ENCODE results near the gene SLC25A46.
A peak's percentile ranks its signal among the peaks of the same experiment; 100 is the strongest.
"Not testable (repeated sequence)": the region's sequence is repeated elsewhere in the genome, so short reads cannot be mapped to it uniquely, and the experiment has no call there.

The SLC25A46 gene

DNA sequence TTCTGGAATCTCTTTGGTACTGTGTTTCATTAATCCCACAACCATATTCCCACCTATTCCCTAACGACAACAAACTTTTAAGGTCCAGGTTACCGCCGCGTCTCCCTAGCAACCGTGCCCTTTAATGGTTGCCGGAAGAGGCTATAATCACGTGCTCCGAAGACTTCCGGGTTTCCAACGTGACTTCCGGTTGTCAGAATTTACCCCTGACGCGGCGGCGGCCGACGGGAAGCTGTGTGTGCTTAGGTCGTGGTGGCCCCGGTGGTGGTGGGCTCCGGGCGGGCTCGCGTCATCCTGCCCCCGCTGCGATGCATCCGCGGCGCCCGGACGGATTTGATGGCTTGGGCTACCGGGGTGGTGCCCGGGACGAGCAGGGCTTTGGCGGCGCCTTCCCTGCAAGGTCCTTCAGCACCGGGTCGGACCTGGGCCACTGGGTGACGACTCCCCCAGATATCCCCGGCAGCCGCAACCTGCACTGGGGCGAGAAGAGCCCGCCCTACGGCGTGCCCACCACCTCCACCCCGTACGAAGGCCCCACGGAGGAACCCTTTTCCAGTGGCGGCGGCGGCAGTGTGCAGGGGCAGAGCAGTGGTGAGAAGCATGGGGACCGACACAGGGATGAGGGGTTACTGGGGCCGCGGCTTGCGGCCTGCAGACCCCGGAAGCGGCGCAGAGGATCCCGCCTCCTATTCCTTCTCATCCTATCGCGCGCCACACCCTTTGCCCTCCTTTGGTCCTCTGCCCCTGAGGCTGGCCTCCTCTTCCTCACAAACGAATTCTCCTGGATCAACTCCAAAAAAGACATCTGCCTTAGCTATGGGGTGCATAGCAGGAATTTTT, at the start of gene SLC25A46:
Gene SLC25A46, plus strand, starts transcription at position 196 of the 840 bp plus-strand sequence. Its CDS starts 113 bp downstream, at position 309.
- H3K4me3 ChIP-seq = peak within 1 kb of the TSS; percentile 93
- TF ChIP-seq, protein P1, sequence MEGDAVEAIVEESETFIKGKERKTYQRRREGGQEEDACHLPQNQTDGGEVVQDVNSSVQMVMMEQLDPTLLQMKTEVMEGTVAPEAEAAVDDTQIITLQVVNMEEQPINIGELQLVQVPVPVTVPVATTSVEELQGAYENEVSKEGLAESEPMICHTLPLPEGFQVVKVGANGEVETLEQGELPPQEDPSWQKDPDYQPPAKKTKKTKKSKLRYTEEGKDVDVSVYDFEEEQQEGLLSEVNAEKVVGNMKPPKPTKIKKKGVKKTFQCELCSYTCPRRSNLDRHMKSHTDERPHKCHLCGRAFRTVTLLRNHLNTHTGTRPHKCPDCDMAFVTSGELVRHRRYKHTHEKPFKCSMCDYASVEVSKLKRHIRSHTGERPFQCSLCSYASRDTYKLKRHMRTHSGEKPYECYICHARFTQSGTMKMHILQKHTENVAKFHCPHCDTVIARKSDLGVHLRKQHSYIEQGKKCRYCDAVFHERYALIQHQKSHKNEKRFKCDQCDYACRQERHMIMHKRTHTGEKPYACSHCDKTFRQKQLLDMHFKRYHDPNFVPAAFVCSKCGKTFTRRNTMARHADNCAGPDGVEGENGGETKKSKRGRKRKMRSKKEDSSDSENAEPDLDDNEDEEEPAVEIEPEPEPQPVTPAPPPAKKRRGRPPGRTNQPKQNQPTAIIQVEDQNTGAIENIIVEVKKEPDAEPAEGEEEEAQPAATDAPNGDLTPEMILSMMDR (IDR thresholded peaks at IDR 0.05) = no peak
- peak within 1 kb of the TSS; percentile 86 to 88 for H3K27ac ChIP-seq
- intact Hi-C loops (cut with DNase I; ENCODE audit: low total_unique reads) = no loop called here
- peaks cover 0 to 23% (median 10%) of the 10 kb centered on the region in 4 donors for H3K4me1 ChIP-seq
- H3K27me3 ChIP-seq = no peaks in the 10 kb centered on the region
- peak; percentile 88 to 91 for DNase-seq
- no peaks in the 10 kb centered on the region for H3K36me3 ChIP-seq
- no peaks in the 10 kb centered on the region for H3K9me3 ChIP-seq

DNA sequence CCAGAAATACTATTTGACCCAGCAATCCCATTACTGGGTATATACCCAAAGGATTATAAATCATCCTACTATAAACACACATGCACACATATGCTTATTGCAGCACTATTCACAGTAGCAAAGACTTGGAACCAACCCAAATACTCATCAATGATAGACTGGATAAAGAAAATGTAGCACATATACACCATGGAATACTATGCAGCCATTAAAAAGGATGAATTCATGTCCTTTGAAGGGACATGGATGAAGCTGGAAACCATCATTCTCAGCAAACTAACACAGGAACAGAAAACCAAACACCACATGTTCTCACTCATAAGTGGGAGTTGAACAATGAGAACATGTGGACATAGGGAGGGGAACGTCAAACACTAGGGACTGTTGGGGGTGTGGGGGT, 48.2 kb upstream of the SLC25A46 start:
- H3K36me3 ChIP-seq; H3K27me3 ChIP-seq; H3K27ac ChIP-seq; H3K4me1 ChIP-seq; DNase-seq; H3K9me3 ChIP-seq; H3K4me3 ChIP-seq; intact Hi-C loops (cut with DNase I; ENCODE audit: low total_unique reads): not testable (repeated sequence)

DNA sequence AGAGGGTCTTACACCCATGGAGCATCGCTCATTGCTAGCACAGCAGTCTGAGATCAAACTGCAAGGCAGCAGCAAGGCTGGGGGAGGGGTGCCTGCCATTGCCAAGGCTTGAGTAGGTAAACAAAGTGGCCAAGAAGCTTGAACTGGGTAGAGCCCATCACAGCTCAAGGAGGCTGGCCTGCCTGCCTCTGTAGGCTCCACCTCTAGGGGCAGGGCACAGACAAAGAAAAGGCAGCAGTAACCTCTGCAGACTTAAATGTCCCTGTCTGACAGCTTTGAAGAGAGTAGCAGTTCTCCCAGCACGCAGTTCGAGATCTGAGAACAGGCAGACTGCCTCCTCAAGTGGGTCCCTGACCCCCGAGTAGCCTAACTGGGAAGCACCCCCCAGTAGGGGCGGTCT, 46.1 kb upstream of the SLC25A46 start:
- intact Hi-C loops (cut with DNase I; ENCODE audit: low total_unique reads); H3K27me3 ChIP-seq; H3K27ac ChIP-seq; H3K4me3 ChIP-seq; H3K36me3 ChIP-seq; H3K4me1 ChIP-seq; DNase-seq; H3K9me3 ChIP-seq: not testable (repeated sequence)

DNA sequence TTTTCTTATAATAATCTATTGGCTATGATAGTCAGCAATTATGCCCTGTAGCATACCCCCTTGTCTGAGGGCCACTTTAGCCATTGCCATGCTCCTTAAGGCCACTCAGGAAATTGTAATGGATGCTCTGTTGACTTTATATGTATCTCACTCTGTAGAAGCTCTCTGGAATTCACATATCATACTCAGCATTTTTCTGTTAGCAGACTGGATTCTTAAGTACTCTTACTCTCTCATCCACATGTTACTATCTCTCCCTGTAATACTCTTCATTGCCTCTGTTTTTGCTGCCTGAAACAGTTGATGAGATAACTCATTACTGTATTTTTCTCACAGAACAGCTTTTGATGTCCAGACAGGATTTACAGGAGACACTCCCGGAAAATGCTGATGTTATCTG, 36.5 kb upstream of the SLC25A46 start:
- Histone ChIP-seq H3K9me3 (no peaks in the 10 kb centered on the region), H3K36me3 (no peaks in the 10 kb centered on the region), H3K4me3 (no peak overlapping the region), H3K27ac (no peak overlapping the region), H3K4me1 (peaks cover 0 to 29% (median 11%) of the 10 kb centered on the region in 4 donors), H3K27me3 (no peaks in the 10 kb centered on the region)
- intact Hi-C loops (cut with DNase I; ENCODE audit: low total_unique reads) = no loop called here
- TF ChIP-seq, protein P1 (IDR thresholded peaks at IDR 0.05) = no peak
- DNase-seq = no peak

DNA sequence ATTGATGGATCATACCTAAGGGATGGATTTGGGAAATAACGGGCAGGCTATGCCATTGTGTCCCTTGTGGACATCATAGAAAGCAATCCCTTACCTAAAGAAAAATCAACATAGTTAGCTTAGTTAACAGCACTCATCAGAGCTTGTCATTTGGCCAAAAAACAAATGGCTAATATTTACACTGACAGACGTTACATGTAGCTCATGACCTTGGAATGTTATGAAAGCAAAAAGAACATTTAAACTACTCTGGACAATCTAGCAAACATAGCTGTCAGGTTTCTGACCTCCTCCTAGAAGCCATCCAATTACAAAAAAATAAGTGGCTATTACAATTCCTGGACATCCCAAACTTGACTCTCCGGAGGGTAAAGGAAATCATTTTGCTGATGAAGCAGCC, 36.1 kb upstream of the SLC25A46 start:
- intact Hi-C loops (cut with DNase I; ENCODE audit: low total_unique reads) = no loop called here
- H3K4me3 ChIP-seq = no peak overlapping the region
- peaks cover 0 to 29% (median 11%) of the 10 kb centered on the region in 4 donors for H3K4me1 ChIP-seq
- DNase-seq = no peak
- no peaks in the 10 kb centered on the region for H3K27me3 ChIP-seq
- no peaks in the 10 kb centered on the region for H3K36me3 ChIP-seq
- TF ChIP-seq, protein P1 (IDR thresholded peaks at IDR 0.05) = no peak
- peak overlapping the region in 1 of 2 donors; percentile 2 for H3K27ac ChIP-seq
- H3K9me3 ChIP-seq = no peaks in the 10 kb centered on the region

DNA sequence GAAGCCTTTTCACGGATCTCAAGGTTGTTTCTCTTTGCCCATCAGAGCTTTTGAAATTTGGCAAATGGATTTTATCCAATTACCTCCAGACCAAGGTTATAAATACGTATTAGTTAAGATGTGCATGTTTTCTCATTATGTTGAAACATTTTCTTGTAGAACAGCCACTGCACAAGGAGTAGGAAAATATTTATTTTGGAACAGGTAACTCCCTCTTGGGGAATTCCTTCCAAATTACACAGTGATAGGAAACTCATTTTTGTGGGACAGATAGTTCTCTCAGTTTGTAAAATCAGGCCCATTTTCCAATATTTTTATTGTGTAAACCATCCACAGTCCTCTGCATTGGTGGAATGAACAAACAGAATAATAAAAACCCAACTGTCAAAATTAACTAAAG, 35.3 kb upstream of the SLC25A46 start:
- H3K4me3 ChIP-seq = no peak overlapping the region
- H3K36me3 ChIP-seq = no peaks in the 10 kb centered on the region
- peaks cover 0 to 29% (median 11%) of the 10 kb centered on the region in 4 donors for H3K4me1 ChIP-seq
- intact Hi-C loops (cut with DNase I; ENCODE audit: low total_unique reads) = no loop called here
- no peaks in the 10 kb centered on the region for H3K9me3 ChIP-seq
- DNase-seq = no peak
- TF ChIP-seq, protein P1 (IDR thresholded peaks at IDR 0.05) = no peak
- H3K27ac ChIP-seq = peak overlapping the region in 1 of 2 donors; percentile 2
- H3K27me3 ChIP-seq = no peaks in the 10 kb centered on the region

Measured in tibial artery (tissue), 4 donors.